Neural progenitor cell (in vitro differentiated cells): ENCODE data around the gene ELAVL3. TPM values are rescaled to one million over a fixed set of nuclear protein-coding genes. Genes with fewer than 3 reads are reported as not detected.
A peak's percentile ranks its signal among the peaks of the same experiment; 100 is the strongest.
"Not testable (repeated sequence)": the region's sequence is repeated elsewhere in the genome, so short reads cannot be mapped to it uniquely, and the experiment has no call there.

ENCODE experiments used
- DNase-seq: peaks from one replicate; pipeline ENCODE4 v3.0.0-alpha.2; 2016; ENCODE audit warnings: low spot score
- H2AFZ ChIP-seq: fragments of 200-600 bp; sonication (generic); replicated peaks from 2 replicates; pipeline ENCODE4 v1.6.1; 2016; ENCODE audit warnings: antibody characterized with exemption
- H3F3A ChIP-seq: fragments of 200-600 bp; sonication (generic); 2 replicates; pipeline ENCODE4 v1.6.1; 2016; ENCODE audit warnings: antibody characterized with exemption, low read depth
- H3K27ac ChIP-seq: fragments of 200-600 bp; sonication (generic); 2 replicates; pipeline ENCODE4 v1.5.1; 2016; ENCODE audit warnings: mild to moderate bottlenecking
- H3K27me3 ChIP-seq: fragments of 200-600 bp; sonication (generic); 2 replicates; pipeline ENCODE4 v1.6.1; 2016; ENCODE audit warnings: mild to moderate bottlenecking, moderate library complexity
- H3K36me3 ChIP-seq: fragments of 200-600 bp; sonication (generic); 2 replicates; pipeline ENCODE4 v1.5.1; 2016
- H3K4me1 ChIP-seq: fragments of 200-600 bp; sonication (generic); 2 replicates; pipeline ENCODE4 v1.6.1; 2016; ENCODE audit warnings: mixed run types
- H3K4me2 ChIP-seq: fragments of 200-600 bp; sonication (generic); 2 replicates; pipeline ENCODE4 v1.6.1; 2016
- H3K4me3 ChIP-seq: fragments of 200-600 bp; sonication (generic); 2 replicates; pipeline ENCODE4 v1.5.1; 2016
- H3K79me2 ChIP-seq: fragments of 200-600 bp; sonication (generic); 2 replicates; pipeline ENCODE4 v1.6.1; 2016; ENCODE audit warnings: low read depth
- H3K9ac ChIP-seq: fragments of 200-600 bp; sonication (generic); 2 replicates; pipeline ENCODE4 v1.6.1; 2016
- H3K9me3 ChIP-seq: fragments of 200-600 bp; sonication (generic); 2 replicates; pipeline ENCODE4 v1.5.1; 2016; ENCODE audit warnings: low read depth
- H4K20me1 ChIP-seq: fragments of 200-600 bp; sonication (generic); 2 replicates; pipeline ENCODE4 v1.6.1; 2016; ENCODE audit warnings: low read depth
- H3K27ac Mint-ChIP-seq: 3 replicates; pipeline ENCODE4 v1.8.0; 2021; ENCODE audit warnings: mixed read lengths
- H3K27me3 Mint-ChIP-seq: 2 replicates; pipeline ENCODE4 v1.8.0; 2022; ENCODE audit warnings: low read depth, mild to moderate bottlenecking, inconsistent platforms, moderate library complexity, mixed read lengths; ENCODE audit not compliant: insufficient read depth
- H3K36me3 Mint-ChIP-seq: 3 replicates; pipeline ENCODE4 v1.8.0; 2021; ENCODE audit warnings: mixed read lengths
- H3K4me1 Mint-ChIP-seq: 3 replicates; pipeline ENCODE4 v1.8.0; 2021; ENCODE audit warnings: mixed read lengths
- H3K4me3 Mint-ChIP-seq: 3 replicates; pipeline ENCODE4 v1.8.0; 2021; ENCODE audit warnings: mild to moderate bottlenecking, moderate library complexity, mixed read lengths
- H3K9me3 Mint-ChIP-seq: 3 replicates; pipeline ENCODE4 v1.8.0; 2020; ENCODE audit warnings: mixed read lengths
- CTCF ChIP-seq: fragments of 200-600 bp; sonication (generic); IDR thresholded peaks from 2 replicates; pipeline ENCODE4 v1.5.1; 2017; ENCODE audit warnings: antibody characterized with exemption, mild to moderate bottlenecking
- EZH2 ChIP-seq: fragments of 200-600 bp; sonication (generic); IDR thresholded peaks from 2 replicates; pipeline ENCODE4 v1.6.1; 2017; ENCODE audit warnings: antibody characterized with exemption, mild to moderate bottlenecking, moderate library complexity
- EZH2phosphoT487 ChIP-seq: fragments of 200-600 bp; sonication (generic); IDR thresholded peaks from 2 replicates; pipeline ENCODE4 v1.6.1; 2017; ENCODE audit warnings: antibody characterized with exemption
- total RNA-seq: library from RNA; depleted of rRNA; stranded (reverse); fragments of >200 nt; gene quantifications from 2 replicates; pipeline ENCODE4 v1.2.3, GENCODE V29; 2015; ENCODE audit warnings: low replicate concordance

The ELAVL3 gene
- total RNA-seq, 1 donor from 2014 or later: not detected

- Histone ChIP-seq H4K20me1 (peaks cover 3% of the 10 kb centered on the region), H3F3A (peaks cover 6% of the 10 kb centered on the region), H3K9me3 (no peaks in the 10 kb centered on the region), H3K4me1 (no peaks in the 10 kb centered on the region), H3K79me2 (no peaks in the 10 kb centered on the region), H3K4me2 (no peak overlapping the region), H3K36me3 (no peaks in the 10 kb centered on the region), H3K9ac (no peak overlapping the region), H3K27ac (no peak overlapping the region), H3K27me3 (peaks cover 11% of the 10 kb centered on the region), H2AFZ (no peak overlapping the region), H3K4me3 (no peak overlapping the region)
- H3K4me1 Mint-ChIP-seq: no peaks in the 10 kb centered on the region
- no peak for DNase-seq
- no peak overlapping the region for H3K27ac Mint-ChIP-seq
- peaks cover 2% of the 10 kb centered on the region for H3K36me3 Mint-ChIP-seq
- no peaks in the 10 kb centered on the region for H3K9me3 Mint-ChIP-seq
- no peak for TF ChIP-seq CTCF
- no peak for TF ChIP-seq EZH2phosphoT487
- TF ChIP-seq EZH2: no peak
- peaks cover 10% of the 10 kb centered on the region for H3K27me3 Mint-ChIP-seq
- H3K4me3 Mint-ChIP-seq: no peak overlapping the region
These were observed 7.1 kb downstream of the ELAVL3 start for GRCh38 chr19:11473725-11474124.

GRCh38 chr19:11468266-11468845, 12.5 kb downstream of the ELAVL3 start:
- H4K20me1 ChIP-seq, H3K27me3 Mint-ChIP-seq, H2AFZ ChIP-seq, H3K9me3 ChIP-seq, H3K4me3 Mint-ChIP-seq, H3F3A ChIP-seq, H3K27ac ChIP-seq, H3K9ac ChIP-seq, H3K36me3 Mint-ChIP-seq, H3K4me1 ChIP-seq, H3K27me3 ChIP-seq, H3K4me3 ChIP-seq, H3K79me2 ChIP-seq, H3K36me3 ChIP-seq, H3K4me2 ChIP-seq, H3K9me3 Mint-ChIP-seq, DNase-seq, H3K4me1 Mint-ChIP-seq, H3K27ac Mint-ChIP-seq: not testable (repeated sequence)

DNA sequence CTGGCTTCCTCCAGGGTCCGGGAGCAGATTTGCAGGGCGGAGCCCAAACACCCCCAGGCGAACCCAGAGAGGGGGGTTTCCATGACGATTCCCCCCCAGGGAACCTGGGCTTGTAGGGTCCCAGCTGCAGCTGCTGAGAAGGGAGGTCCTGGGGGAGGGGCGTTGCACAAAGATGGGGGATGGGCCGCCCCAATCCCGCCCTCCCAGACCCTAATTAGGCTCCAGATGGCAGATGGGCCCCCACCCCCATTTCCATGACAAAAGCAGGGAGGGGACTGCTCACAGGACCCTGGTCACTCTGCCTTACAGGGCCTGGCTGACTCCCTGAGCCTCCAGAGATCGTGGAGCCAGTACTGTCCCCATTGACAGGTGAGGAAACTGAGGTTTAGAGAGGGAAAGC, 15.2 kb downstream of the ELAVL3 start:
- H3K36me3 ChIP-seq: no peaks in the 10 kb centered on the region
- DNase-seq: peak; percentile 54
- H4K20me1 ChIP-seq: no peaks in the 10 kb centered on the region
- H3K79me2 ChIP-seq: no peaks in the 10 kb centered on the region
- H3K4me2 ChIP-seq: peak overlapping the region; percentile 47
- TF ChIP-seq CTCF (no peak), EZH2phosphoT487 (no peak), EZH2 (no peak)
- no peak overlapping the region for H2AFZ ChIP-seq
- H3K9ac ChIP-seq: no peak overlapping the region
- no peaks in the 10 kb centered on the region for H3K9me3 ChIP-seq
- H3K27me3 Mint-ChIP-seq: peaks cover 5% of the 10 kb centered on the region
- peaks cover 7% of the 10 kb centered on the region for H3K4me1 ChIP-seq
- no peak overlapping the region for H3K4me3 ChIP-seq
- peaks cover 5% of the 10 kb centered on the region for H3K4me1 Mint-ChIP-seq
- peaks cover 6% of the 10 kb centered on the region for H3F3A ChIP-seq
- no peaks in the 10 kb centered on the region for H3K9me3 Mint-ChIP-seq
- H3K36me3 Mint-ChIP-seq: no peaks in the 10 kb centered on the region
- no peak overlapping the region for H3K4me3 Mint-ChIP-seq
- no peaks in the 10 kb centered on the region for H3K27me3 ChIP-seq
- no peak overlapping the region for H3K27ac ChIP-seq
- no peak overlapping the region for H3K27ac Mint-ChIP-seq

- H3K36me3 ChIP-seq: no peaks in the 10 kb centered on the region
- DNase-seq: no peak
- no peaks in the 10 kb centered on the region for H4K20me1 ChIP-seq
- H3K4me3 ChIP-seq: no peak overlapping the region
- peaks cover 6% of the 10 kb centered on the region for H3F3A ChIP-seq
- no peak for TF ChIP-seq EZH2phosphoT487
- no peak for TF ChIP-seq CTCF
- no peak for TF ChIP-seq EZH2
- Mint-ChIP-seq H3K4me1 (peaks cover 5% of the 10 kb centered on the region), H3K27ac (no peak overlapping the region), H3K27me3 (peaks cover 3% of the 10 kb centered on the region), H3K36me3 (no peaks in the 10 kb centered on the region), H3K9me3 (no peaks in the 10 kb centered on the region), H3K4me3 (no peak overlapping the region)
- H2AFZ ChIP-seq: no peak overlapping the region
- H3K4me1 ChIP-seq: peaks cover 7% of the 10 kb centered on the region
- H3K9ac ChIP-seq: no peak overlapping the region
- no peak overlapping the region for H3K4me2 ChIP-seq
- no peaks in the 10 kb centered on the region for H3K27me3 ChIP-seq
- no peaks in the 10 kb centered on the region for H3K9me3 ChIP-seq
- no peaks in the 10 kb centered on the region for H3K79me2 ChIP-seq
- H3K27ac ChIP-seq: no peak overlapping the region
These were observed 16.2 kb downstream of the ELAVL3 start for GRCh38 chr19:11464333-11465265.
